Right ventricle myocardium inferior (tissue), 1 donor: ENCODE data around the gene USP10. TPM values are rescaled to one million over a fixed set of nuclear protein-coding genes. Genes with fewer than 3 reads are reported as not detected.
A peak's percentile ranks its signal among the peaks of the same experiment; 100 is the strongest.

Source experiments
- ATAC-seq: fragments of 200-7000 bp; cut with Tn5 transposase; one replicate; pipeline ENCODE4 v1.9.1; 2020; ENCODE audit warnings: mild to moderate bottlenecking, moderate library complexity
- DNase-seq: peaks from one replicate; pipeline ENCODE4 v3.0.0; 2021; ENCODE audit errors: missing footprints
- intact Hi-C: fragments of 100-400 bp; cut with DNase I; formaldehyde crosslinking; loops from one replicate; pipeline ENCODE4 v1.11.0; 2022
- total RNA-seq: library from RNA; stranded (reverse); fragmentation: NEBNext Ultra II Directional; extraction: Animal tissue kit (Norgen Biotek cat#: 25700); gene quantifications from one replicate; pipeline ENCODE4 v1.2.1, GENCODE V29; 2021
- donor health status: DM: no; HTN: yes; CAD: no; lungs with severe emphysema.

Gene USP10
- total RNA-seq, 1 donor from 2014 or later, result 76.5 TPM

DNA sequence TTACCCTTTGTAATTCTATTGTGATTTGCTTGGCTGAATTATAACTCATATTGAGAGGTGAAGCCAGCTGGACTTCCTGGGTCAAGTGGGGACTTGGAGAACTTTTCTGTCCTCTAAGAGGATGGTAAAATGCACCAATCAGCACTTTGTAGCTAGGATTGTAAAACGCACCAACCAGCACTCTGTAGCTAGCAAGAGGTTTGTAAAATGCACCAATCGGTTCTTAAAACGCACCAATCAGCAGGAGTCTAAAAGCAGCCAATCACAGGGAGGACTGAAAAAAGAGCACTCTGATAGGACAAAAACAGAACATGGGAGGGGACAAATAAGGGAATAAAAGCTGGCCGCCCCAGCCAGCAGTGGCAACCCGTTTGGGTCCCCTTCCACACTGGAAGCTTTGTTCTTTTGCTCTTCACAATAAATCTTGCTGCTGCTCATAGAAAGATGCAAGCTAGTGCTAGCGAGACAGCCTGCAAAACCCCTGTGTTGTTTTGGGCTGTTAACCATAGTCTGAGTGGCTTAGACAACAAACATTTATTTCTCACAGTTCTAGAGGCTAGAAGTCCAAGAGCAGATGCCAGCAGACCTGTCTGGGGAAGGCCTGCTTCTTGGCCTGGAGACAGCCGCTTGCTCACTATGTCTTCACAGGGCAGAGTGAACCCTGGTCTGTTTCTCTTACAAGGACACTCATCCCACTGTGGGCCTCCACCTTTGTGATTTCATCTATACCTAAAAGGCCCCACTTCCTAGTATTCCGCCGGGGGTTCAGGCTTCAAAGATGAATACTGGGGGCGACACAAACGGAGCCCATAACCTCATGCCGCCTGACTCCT, 81.0 kb downstream of the USP10 start:
- intact Hi-C loops, result no loop called here
- DNase-seq (no peak), ATAC-seq (no peak)

DNA sequence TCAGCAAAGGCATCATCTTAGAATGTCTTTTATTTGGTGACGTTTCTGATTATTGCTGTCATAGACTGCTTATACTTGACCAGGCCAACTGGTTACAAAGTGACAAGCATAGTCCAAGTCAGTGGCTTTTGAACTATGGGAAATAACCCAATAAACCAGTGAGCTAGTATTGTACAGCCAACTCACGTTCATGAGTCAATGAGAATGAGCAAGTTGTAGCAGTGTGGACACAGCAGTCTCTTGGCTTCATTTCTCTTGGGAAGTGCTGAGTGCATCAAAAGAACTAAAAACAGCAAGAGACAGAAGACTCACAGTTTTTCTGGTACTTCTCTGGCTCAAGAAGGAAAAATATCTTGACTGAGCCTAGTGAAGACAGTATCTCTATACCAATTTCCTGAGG, 83.0 kb downstream of the USP10 start:
- ATAC-seq (no peak), DNase-seq (no peak)
- intact Hi-C loops, result no loop called here

DNA sequence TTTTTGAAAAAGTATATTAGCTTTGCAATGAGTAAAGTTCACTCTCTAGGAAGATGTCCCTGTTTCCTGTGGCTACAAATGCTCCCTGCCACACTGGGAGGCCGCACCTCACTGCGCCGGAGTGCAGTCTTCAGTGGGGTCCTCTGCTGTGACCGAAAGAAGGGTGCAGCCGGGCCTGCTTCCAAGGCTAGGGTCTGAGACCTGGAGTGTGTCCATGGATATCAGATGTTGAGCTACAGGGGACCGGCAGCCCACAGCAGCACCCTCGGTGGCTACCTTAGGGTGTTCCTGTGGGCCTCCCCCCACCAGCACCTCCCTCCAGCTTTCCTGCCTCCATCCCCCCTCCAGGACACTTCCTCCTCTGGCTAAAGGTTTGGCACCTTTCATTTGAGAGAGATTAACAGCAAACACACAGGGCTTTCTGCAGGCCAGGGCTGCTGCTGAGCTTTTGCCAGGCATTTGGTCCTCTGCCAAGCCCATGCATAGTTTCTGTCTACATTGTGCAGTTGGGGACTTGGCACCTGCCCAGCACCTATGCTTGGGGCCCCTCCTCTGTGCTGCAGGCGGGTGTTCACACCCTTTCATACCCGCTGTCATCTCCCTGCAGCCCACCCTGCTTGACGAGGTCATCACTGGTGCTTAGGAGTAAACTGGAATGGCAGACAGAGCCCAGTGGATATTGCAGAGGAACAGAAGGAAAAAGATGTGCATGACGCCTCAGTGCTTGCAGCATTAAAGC, 86.2 kb downstream of the USP10 start:
- no peak for DNase-seq

DNA sequence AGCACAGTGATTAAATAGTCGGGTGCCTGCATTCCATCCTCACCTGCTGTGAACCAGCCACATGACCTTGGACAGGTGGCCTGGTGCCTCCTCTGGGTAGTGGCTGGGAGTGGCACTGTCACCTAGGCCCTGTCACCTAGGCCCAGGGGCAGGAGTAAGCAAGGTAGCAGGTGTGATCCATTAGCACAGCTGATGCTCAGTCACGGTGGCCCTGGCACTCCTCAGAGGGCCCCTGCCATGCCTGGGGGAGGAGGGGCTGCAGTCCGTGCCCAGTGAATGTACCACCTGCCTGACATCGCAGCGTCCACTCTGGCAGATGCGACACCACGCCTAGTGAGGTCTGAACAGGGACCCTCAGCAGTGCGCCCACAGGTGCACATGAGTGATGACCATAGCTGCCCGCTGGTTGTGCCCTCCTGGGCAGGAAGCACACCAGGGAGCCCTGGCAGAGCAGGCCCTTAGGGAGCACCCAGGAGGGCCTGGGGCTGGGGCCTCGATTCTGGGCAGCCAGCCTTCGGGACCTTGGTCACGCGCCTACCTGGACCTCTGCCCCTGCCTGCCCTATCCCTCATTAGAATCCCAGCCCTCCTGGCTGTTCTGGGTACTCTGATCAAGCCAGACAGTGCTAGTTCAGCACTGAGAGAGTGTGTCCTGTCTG, 86.9 kb downstream of the USP10 start:
- ATAC-seq, result peak; percentile 58

More for the DNA sequence above, 86.2 kb downstream of the USP10 start:
- peak; percentile 51 for ATAC-seq
- intact Hi-C loops, result no loop called here

DNA sequence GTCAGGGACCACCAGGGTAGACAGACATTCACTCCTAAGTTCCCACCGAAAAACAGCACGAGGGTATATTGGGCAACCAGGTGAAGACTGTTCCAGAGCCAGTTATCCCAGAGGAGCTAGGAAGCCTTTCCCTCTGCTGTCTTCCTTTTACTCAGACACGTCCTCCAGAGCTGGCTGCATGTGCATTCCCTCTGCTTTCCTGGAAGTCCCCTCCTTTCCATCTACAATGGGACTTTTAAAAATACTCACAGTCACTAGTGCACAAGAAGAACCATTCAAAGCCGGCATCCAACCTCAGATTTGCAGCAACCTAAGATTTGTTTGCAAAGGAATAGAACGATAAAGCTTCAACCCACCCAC, 87.4 kb downstream of the USP10 start:
- DNase-seq (no peak), ATAC-seq (no peak)
- intact Hi-C loops, result no loop called here

More for the DNA sequence above, 86.9 kb downstream of the USP10 start:
- no peak for DNase-seq
- intact Hi-C loops, result no loop called here

DNA sequence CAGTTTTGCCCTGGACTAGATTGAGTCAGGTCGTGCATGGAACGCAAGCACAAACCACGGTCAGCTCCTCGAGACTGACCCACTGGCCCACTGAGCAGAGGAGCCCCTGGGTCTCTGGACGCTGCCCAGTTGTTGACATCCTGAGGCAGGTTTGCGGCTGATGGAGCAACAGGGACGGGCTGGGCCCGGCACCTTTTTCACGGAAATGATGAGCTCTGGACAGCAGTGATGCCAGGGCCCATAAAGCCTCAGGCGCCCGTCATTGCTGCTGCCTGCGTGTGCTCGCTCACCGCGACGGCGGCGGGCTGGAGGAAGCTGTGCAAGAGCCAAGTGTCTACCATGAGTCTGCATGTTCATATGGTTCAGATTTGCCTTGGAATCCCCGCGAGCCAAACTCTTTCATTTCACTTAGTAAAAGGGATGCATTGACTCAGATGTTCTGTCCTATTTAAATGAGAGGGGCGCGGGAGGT, 89.2 kb downstream of the USP10 start:
- DNase-seq (no peak), ATAC-seq (no peak)
- intact Hi-C loops, result no loop called here

DNA sequence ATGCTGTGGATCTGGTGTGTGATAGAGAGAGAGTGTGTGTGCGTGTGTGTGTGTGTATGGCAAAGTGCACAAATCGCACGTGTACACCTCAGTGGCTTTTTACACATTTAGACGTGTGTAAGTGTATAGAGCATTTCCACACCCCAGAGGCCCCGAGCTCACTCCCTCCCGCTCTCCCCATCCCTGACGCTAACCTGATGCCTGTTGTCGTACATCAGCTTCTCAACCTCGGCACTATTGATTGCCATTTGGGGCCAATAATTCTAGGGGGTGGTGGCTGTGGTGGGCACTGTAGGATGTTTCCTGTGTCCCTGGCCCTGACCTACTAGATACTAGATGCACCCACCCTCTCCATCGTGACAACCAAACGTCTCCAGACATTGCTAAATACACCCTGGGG, 89.6 kb downstream of the USP10 start:
- DNase-seq, result no peak
- no peak for ATAC-seq
- intact Hi-C loops, result no loop called here

DNA sequence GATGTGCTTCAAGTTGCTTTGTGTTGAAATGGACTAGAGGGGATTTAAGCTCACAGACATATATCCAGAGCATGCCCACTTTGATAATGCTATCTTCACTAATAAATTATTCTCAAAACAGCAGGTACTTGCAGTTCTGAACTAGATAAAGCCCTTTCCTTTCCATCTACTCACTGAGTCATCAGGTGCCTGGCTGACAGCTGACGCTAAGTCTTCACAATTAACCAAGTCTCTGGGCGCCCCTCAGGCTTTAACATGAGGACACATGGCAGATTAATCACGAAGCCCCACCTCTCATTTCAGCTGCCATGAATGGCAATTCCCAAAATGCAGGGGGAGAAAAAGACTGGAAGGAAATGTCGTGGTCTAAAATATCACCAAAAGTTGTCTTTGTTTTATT, 90.5 kb downstream of the USP10 start:
- intact Hi-C loops, result no loop called here
- ATAC-seq, result no peak

DNA sequence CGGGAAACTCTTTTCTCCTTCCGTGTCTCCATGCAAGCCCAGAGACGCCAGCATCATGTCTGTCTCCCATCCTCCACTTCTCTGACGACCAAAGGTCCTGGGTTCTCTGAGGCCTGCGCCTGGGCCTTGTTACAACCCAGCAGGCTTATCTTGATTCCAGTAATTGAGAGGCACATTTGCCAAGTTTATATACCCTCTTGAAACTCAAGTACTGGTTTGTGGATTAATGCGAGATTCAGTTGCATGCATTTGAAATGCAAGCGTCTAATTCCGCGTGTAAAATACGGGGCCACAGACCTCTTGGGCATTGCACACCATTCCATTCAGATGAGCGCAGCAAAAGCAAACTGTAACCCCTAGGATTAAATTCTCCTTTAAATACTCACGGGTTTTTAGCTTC, 91.3 kb downstream of the USP10 start:
- DNase-seq, result no peak
- no peak for ATAC-seq
- intact Hi-C loops, result no loop called here

More for the DNA sequence above, 90.5 kb downstream of the USP10 start:
- no peak for DNase-seq

DNA sequence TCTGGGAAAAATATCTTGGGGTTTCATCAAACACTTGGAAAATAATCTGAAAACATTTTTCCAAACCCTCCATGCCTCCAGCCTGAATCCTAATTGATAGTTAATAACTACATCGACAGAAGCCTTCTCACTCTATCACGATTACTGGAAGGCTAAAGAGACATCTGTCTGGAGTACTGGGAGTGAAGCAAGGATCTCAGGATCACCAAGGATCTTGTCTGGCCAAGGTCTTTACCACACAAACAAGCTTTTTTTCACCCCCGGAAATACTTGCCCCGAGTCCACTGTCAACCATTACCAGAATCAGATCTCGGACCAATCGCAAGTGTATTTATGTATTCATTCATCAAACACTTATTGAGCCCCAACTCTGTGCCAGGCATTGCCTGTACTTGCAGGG, 91.7 kb downstream of the USP10 start:
- no peak for ATAC-seq
- intact Hi-C loops, result no loop called here
- DNase-seq, result no peak

DNA sequence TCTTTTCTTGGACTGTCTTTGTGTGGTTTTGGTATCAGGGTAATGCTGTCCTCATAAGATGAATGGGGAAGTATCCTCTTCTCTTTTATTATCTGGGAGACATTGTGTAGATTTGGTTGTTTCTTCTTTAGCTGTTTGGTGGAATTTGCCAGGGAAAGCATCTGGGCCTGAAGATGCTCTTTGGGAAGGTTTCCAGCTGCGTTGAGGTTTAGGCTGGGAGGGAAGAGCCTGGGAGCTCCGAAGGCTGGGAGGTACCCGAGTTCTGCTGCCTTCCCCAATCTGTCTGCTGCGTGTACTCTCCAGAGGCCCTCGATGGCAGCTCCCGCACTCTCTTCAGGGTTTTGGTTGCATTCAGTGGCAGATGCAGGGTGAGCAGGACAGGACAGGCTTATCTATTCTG, 94.4 kb downstream of the USP10 start:
- DNase-seq (no peak), ATAC-seq (no peak)
- intact Hi-C loops, result no loop called here

DNA sequence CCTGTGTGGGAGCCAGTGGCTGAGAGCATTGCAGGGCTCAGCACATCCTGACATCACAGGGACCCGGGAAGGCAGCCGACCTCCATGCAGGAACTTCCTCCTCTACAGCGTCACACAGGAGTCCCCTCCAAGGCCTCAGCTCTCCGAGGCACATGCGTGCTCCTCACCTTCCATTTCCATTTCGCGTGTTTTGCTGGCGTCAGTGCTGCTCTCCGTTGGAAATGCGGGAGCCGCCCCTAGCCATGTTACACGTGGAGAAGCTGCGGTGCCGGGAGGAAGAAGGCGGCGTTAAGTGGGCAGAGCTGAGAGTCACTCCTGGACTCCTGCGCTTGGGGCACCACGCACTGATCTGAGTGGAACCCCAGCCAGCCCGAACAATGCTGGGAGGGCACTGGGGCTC, 94.8 kb downstream of the USP10 start:
- intact Hi-C loops, result no loop called here
- DNase-seq (no peak), ATAC-seq (no peak)

DNA sequence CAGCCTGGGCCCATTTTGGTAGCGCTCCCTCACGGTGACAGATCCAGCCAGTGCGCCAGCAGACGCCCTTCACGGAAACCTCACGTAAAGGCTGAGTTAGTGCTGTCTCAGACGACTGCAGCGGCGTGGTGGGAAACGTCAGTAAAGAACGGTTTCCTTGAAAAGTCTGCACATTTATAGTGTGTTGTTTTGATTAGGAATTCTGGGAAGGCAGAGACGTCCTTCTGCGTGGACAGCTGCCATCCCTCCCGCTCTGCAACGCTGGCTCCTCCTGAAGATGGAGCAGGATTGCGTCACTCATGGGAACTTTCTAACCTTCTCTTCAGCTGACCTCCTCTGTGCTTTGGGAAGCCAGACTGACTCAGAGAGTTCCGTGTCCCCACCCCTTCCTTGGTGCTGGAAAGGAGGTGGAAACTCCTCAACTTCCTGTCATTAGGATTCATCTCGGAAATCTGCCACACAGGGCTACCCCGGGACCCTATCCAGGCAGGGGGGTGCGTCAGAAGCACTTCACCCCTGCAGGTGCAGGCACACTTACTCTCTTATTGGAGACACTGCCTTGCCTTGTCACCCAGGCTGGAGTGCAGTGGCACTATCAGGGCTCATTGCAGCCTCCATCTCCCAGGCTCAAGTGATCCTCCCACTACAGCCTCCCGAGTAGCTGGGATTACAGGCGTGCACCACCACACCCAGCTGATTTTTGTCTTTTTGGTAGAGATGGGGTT, 95.7 kb downstream of the USP10 start:
- DNase-seq (peak; percentile 85), ATAC-seq (peak; percentile 98)
- intact Hi-C loops, result no loop called here

DNA sequence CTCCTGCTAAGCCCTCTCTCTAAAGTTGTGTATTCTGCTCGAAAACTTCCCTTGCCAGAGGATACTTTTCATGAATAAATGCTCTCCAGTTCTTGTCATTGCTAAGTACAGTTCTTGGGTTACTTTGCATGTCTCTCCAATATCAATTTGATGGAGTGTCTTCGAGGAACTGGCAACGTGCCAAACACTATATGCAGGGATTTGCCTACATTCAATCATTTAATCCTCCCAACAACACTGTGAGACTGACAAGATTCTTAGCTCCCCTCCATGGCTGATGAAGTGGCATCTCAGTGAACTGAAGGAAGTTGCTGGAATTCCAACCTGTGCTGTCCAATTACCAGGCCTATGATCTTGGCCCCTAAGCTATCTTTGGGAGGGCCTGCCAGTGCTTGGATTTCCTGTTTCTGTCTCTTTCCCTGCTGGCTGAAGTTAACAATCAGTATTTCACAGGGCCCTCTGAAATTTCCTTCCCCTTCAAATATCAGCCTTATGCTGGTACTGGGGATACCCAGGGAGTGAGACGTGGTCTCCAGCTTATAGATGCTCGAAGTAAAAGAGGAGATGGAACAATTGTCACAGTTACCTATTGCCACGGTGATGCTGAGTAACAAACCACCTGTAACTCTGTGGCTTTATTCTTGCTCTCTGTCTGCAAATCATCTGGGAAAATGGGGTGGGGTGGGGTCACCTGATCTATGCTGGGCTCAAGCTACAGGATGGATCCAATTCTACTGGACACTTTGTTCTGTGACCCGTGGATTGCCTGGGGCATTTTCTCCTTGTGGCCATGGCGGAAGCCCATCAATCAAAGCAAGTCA, 100.6 kb downstream of the USP10 start:
- no peak for DNase-seq
- no peak for ATAC-seq
- intact Hi-C loops, result loop anchor here (5.0 kb wide), 1 partner anchor 42 kb away; no protein-coding TSS in a partner anchor

DNA sequence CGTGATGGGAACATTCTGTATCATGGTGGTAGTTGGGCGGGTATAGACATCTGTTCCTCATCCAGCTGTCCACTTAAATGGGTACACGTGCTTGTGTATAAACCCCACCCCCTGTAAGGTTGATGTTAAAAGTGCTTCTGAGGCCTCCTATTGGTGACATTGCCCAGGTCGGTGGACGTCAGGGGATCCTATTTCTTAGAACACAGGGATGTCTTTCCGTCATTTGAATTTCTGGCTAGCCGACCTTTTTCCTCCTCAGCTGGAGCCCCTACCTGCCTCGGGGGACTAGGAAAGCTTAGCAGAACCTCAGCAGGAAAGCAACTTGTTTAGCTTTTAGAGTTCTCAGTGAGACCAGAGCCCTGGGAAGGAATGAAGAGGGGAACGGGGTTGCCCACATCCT, 103.3 kb downstream of the USP10 start:
- intact Hi-C loops, result loop anchor here (5.0 kb wide), 1 partner anchor 39 kb away; no protein-coding TSS in a partner anchor
- no peak for ATAC-seq
- no peak for DNase-seq

DNA sequence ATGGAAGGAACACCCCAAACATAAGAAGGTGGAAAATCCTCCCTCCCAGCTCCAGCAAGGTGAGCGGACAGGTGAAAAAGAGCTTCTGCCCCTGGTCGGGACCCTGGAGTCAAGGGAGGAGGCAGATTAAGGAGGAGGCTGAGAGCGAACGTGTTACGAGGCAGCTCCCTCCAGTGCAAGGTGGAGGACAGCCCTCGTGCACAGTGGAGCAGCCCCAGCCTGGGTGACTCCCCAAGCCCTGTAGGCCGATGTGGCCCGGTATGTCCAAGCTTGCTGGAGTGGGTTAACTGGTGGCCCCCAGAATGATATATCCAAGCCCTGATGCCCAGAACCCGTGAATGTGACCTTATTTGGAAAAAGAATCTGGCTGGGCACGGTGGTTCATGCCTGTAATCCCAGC, 104.5 kb downstream of the USP10 start:
- ATAC-seq, result no peak
- no peak for DNase-seq
- intact Hi-C loops, result loop anchor here (5.0 kb wide), 1 partner anchor 38 kb away; no protein-coding TSS in a partner anchor

DNA sequence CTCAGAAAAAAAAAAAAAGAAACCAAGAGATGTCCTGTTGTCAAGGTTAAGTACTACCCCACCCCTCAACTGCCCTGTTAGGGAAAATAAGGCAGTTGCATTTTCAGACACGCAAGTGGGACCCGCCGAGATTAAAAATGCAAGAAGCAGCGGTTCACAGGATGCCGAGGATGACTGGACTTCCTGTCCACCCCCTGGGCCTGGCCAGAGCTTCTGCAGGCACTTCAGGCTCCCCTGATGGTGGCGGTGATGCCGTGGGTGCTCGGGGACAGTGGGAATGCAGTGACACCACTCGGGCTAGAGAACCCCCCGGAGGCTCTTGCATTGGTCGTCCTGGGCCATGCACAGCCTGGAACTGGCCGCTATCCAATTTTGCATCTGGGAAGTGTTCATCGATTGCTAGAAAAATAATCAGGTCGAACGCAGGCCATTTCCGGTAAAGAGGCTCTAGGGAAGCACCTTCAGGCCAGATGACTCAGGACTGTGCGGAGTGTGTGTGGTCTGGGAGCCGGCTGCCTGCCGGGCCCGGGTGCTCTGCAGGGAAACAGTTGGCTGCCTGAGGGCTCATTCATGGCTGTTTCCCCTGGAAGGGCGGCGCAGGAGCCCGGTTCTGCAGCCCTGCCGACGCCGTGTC, 106.6 kb downstream of the USP10 start:
- intact Hi-C loops, result no loop called here
- DNase-seq, result peak; percentile 86
- peak; percentile 86 for ATAC-seq

DNA sequence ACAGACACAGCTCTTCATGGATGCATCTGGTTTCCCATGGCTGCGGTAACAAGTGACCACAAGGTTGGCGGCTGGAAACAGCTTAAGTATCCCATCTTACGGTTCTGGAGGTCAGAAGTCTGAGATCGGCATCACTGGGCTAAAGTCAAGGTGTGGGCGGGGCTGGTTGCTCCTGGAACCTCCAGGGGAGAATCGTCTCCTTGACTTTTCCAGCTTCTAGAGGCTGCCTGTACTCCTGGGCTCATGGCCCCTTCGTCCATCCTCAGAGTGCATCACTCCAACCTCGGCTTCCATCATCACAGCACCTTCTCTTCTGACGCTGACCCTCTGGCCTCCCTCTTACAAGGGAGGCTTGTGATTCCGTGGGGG, 107.1 kb downstream of the USP10 start:
- ATAC-seq (no peak), DNase-seq (no peak)
- intact Hi-C loops, result no loop called here
